Uterus (tissue), 4 donors: ENCODE data around the gene NAA20. TPM values are rescaled to one million over a fixed set of nuclear protein-coding genes. Genes with fewer than 3 reads are reported as not detected.
"Not testable (repeated sequence)": the region's sequence is repeated elsewhere in the genome, so short reads cannot be mapped to it uniquely, and the experiment has no call there.

Experiments used
- DNase-seq, 2 donors: peaks; one replicate each; pipeline ENCODE4 v3.0.0-alpha.2; 2019 to 2020
- H3K27ac ChIP-seq, 2 donors: fragments of 200-600 bp; sonication (generic); 1 replicate in 1 of 2; 2 replicates in 1 of 2; pipeline ENCODE4 v1.5.1; 2016 to 2018
- H3K27me3 ChIP-seq, 2 donors: fragments of 200-600 bp; sonication (generic); one replicate each; pipeline ENCODE4 v1.5.1; 2018 to 2019; ENCODE audit warnings: control low read depth in 1 of 2
- H3K36me3 ChIP-seq, 2 donors: fragments of 200-600 bp; sonication (generic); one replicate each; pipeline ENCODE4 v1.5.1; 2019; ENCODE audit warnings: control low read depth in 1 of 2
- H3K4me1 ChIP-seq, 2 donors: fragments of 200-600 bp; sonication (generic); one replicate each; pipeline ENCODE4 v1.5.1; 2018 to 2019; ENCODE audit warnings: control low read depth in 1 of 2
- H3K4me3 ChIP-seq, 2 donors: fragments of 200-600 bp; sonication (generic); 1 replicate in 1 of 2; 2 replicates in 1 of 2; pipeline ENCODE4 v1.5.1; 2018 to 2019; ENCODE audit warnings: mild to moderate bottlenecking in 1 of 2
- H3K9me3 ChIP-seq, 2 donors: fragments of 200-600 bp; sonication (generic); one replicate each; pipeline ENCODE4 v1.5.1; 2019; ENCODE audit warnings: control low read depth in 1 of 2
- POLR2A ChIP-seq, 2 donors: fragments of 450-650 bp; IDR thresholded peaks; one replicate each; pipeline ENCODE4 v1.6.1; 2016; ENCODE audit warnings: antibody characterized with exemption in 2 of 2, mild to moderate bottlenecking in 1 of 2, moderate library complexity in 1 of 2
- intact Hi-C: fragments of 100-400 bp; cut with DNase I; formaldehyde crosslinking; loops from one replicate; pipeline ENCODE4 v1.15.1; 2023; ENCODE audit warnings: low total_unique reads
- total RNA-seq, 4 donors: library from RNA; depleted of rRNA in 3 of 4; stranded (reverse); fragments of >200 nt in 3 of 4; gene quantifications; one replicate each; pipeline versions ENCODE4 v1.1.0 to v1.2.4, GENCODE V29; 2014 to 2023
- TF ChIP-seq, protein P1 (sequence below), 4 experiments: fragments of 200-600 bp in 2 of 4; fragments of 450-650 bp in 2 of 4; sonication (generic) in 2 of 4; IDR thresholded peaks; one replicate each; pipeline ENCODE4 v1.5.1; 2016 to 2019; ENCODE audit warnings: antibody characterized with exemption in 4 of 4, mild to moderate bottlenecking in 2 of 4, moderate library complexity in 1 of 4
- donor health status: DM: yes; HTN: yes; CAD: no.

The NAA20 gene
- total RNA-seq, 4 donors from 2014 or later = 24.7 to 55.7 (median 35.2) TPM

DNA sequence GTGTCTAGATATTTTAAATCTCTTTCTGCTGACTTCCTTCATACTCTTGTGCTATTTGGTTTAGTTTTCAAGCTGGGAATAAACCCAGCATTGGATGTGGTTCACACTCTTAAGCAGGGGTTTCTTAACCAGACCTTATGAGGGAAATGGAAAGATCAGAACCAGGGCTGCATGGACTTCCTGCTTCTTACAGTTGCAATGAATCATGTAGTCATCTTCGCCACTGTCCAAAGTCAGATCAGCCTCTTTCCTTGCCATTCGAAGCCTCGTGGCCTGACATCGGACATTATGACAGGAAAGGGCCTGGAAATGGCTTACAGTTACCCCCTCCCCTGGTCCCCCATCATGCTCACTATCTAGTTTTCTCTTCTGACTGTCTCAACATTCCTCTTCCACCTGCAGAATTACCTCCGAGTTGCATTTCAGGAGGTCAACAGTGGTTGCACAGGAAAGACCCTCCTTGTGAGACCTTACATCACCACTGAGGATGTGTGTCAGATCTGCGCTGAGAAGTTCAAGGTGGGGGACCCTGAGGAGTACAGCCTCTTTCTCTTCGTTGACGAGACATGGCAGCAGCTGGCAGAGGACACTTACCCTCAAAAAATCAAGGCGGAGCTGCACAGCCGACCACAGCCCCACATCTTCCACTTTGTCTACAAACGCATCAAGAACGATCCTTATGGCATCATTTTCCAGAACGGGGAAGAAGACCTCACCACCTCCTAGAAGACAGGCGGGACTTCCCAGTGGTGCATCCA, 16.8 kb upstream of the NAA20 start:
- H3K27ac ChIP-seq = peak overlapping the region in 1 of 2 donors; percentile 6
- peaks cover 0 to 6% of the 10 kb centered on the region in 2 donors for H3K4me1 ChIP-seq
- H3K36me3 ChIP-seq = no peaks in the 10 kb centered on the region
- no peak for DNase-seq
- H3K27me3 ChIP-seq = no peaks in the 10 kb centered on the region
- no peak for TF ChIP-seq POLR2A (IDR thresholded peaks at IDR 0.05)
- TF ChIP-seq, protein P1, sequence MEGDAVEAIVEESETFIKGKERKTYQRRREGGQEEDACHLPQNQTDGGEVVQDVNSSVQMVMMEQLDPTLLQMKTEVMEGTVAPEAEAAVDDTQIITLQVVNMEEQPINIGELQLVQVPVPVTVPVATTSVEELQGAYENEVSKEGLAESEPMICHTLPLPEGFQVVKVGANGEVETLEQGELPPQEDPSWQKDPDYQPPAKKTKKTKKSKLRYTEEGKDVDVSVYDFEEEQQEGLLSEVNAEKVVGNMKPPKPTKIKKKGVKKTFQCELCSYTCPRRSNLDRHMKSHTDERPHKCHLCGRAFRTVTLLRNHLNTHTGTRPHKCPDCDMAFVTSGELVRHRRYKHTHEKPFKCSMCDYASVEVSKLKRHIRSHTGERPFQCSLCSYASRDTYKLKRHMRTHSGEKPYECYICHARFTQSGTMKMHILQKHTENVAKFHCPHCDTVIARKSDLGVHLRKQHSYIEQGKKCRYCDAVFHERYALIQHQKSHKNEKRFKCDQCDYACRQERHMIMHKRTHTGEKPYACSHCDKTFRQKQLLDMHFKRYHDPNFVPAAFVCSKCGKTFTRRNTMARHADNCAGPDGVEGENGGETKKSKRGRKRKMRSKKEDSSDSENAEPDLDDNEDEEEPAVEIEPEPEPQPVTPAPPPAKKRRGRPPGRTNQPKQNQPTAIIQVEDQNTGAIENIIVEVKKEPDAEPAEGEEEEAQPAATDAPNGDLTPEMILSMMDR (IDR thresholded peaks at IDR 0.05) = no peak
- H3K9me3 ChIP-seq = no peaks in the 10 kb centered on the region
- no peak overlapping the region for H3K4me3 ChIP-seq
- intact Hi-C loops = no loop called here

DNA sequence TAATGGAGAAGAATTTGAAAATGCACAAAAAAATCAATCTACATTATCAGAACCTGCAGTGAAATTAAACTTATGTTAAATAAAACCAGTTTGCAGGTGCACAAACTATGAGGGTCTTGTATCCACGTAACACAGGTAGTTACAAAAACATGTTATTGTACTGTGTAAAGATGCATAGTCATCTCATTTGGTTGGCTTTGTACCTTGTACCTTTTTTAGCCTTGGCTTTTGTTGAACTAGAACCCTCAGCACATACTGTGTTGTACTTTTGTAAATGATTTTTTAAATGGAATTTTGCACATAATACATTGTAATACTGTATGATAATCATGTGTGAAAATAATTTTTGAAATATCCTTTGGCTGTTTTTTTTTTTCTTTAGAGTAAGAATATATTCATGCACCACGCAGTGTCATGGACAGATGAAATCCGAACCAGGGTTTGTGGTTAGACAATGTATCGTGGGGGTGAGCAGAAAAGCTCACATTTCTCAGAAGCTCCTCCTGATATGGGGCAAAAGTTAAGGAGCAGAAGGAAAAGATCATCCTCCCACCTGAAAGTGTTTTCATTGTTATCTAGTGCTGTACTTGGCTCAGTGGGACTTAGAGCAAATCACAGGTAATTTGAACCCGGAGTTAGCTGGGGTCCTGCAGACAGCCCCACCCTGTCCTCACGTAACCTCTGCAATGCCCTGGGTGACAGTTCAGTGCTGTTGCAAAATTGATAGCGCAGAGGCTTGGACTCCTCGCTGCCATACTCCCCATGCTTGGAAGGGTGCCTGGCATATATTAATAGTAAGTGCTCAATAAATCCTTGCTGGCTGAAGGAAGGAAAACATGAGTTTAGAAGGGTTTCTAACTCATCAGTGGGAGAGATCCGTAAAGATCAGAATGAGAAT, 14.8 kb upstream of the NAA20 start:
- H3K9me3 ChIP-seq = no peaks in the 10 kb centered on the region
- H3K4me3 ChIP-seq = no peak overlapping the region
- no peaks in the 10 kb centered on the region for H3K27me3 ChIP-seq
- no peak for TF ChIP-seq POLR2A (IDR thresholded peaks at IDR 0.05)
- TF ChIP-seq, protein P1 (IDR thresholded peaks at IDR 0.05) = no peak
- peak; percentile 50 to 53 for DNase-seq
- H3K4me1 ChIP-seq = peaks cover 0 to 6% of the 10 kb centered on the region in 2 donors
- intact Hi-C loops = no loop called here
- H3K27ac ChIP-seq = peak overlapping the region; percentile 79 to 93
- no peaks in the 10 kb centered on the region for H3K36me3 ChIP-seq

DNA sequence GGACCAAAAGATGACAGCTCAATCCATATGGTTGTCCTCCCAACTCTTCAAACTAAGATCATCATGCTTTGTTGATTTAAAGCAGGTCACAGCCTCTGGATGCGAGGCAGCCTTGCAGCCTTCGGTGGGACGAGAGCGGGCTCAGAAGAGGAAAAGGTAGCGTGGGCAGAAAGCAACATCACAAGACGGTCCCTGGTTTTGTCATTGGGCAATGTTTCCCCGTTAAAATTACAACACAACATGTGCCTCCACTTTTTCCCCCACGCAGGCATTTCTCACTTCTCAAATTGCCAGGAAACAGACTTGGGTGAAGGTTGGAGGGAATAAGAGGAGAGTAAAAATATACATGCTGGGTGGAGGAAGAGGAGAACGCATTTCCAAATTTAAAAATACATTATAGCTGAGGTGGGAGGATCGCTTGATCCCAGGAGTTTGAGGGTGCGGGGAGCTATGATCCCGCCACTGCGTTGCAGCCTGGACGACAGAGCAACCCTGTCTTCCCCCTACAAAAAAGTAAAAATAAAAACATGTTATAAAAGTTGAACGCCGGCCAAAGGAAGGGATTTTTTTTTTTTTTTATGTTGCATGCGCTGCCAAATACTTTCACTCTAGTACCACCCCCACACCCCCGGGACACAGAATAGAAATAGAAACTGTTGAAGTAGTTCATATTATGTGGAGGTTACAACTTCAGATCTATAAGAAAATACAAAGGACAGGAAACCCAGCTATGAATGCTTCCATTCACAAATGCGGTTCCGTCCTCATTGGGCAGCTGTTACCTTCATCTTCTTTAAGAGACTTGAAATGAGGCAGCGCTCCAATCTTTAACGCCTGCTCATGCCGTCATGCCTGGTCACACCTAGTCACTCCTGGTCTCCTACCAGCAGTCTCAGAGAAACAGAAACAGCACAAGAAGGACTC, 13.9 kb upstream of the NAA20 start:
- peak; percentile 66 to 83 for DNase-seq
- intact Hi-C loops = no loop called here

DNA sequence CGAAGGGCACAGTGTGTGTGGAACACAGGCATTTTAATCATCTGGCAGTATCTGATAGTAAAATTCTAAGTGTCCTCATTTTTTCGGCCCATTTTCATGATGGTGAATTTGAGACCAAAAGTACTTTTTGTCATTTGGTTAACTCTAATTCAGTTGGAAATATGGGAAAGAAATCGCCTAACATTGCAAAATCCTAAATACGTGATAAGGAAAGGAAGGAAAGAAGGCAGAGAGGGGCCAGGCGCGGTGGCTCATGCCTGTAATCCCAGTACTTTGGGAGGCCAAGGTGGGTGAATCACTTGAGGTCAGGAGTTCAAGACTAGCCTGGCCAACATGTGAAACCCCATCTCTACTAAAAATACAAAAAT, 13.2 kb upstream of the NAA20 start:
- peak overlapping the region; percentile 79 to 93 for H3K27ac ChIP-seq
- intact Hi-C loops, H3K36me3 ChIP-seq: not testable (repeated sequence)

More for the DNA sequence above, 13.9 kb upstream of the NAA20 start:
- Histone ChIP-seq H3K27ac (peak overlapping the region; percentile 79 to 93), H3K4me3 (peak overlapping the region; percentile 12 to 22), H3K27me3 (no peaks in the 10 kb centered on the region), H3K36me3 (no peaks in the 10 kb centered on the region), H3K9me3 (no peaks in the 10 kb centered on the region), H3K4me1 (peaks cover 0 to 6% of the 10 kb centered on the region in 2 donors)
- TF ChIP-seq, protein P1 (IDR thresholded peaks at IDR 0.05) = no peak
- no peak for TF ChIP-seq POLR2A (IDR thresholded peaks at IDR 0.05)

DNA sequence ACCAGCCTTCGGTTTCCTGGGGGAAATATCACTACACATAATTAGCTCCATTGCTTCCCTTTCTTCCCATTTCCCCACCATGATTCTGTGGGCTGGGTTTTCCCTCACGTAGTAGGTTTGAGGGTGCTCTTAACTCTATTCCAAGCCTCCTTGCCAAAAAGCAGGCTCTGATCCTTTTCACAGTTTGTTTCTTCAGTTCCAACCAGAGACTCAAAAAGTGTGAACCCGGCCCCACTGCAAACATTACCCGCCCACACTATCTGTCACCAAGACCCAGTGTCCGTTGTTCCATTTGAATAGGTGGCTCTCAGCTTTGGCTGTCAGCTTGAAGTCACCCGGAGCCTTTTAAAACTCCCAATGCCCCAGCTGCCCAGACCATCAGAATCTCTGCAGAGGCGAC, 11.8 kb upstream of the NAA20 start:
- H3K9me3 ChIP-seq = no peaks in the 10 kb centered on the region
- peak overlapping the region; percentile 22 to 93 for H3K27ac ChIP-seq
- TF ChIP-seq, protein P1 (IDR thresholded peaks at IDR 0.05) = no peak
- no peaks in the 10 kb centered on the region for H3K36me3 ChIP-seq
- DNase-seq = no peak
- no peak overlapping the region for H3K4me3 ChIP-seq
- intact Hi-C loops = no loop called here
- peaks cover 5 to 6% of the 10 kb centered on the region in 2 donors for H3K4me1 ChIP-seq
- no peaks in the 10 kb centered on the region for H3K27me3 ChIP-seq

More for the DNA sequence above, 13.2 kb upstream of the NAA20 start:
- peak in 1 of 2 donors; percentile 9 for TF ChIP-seq POLR2A (IDR thresholded peaks at IDR 0.05)
- peak overlapping the region; percentile 12 to 22 for H3K4me3 ChIP-seq
- H3K9me3 ChIP-seq, H3K27me3 ChIP-seq, DNase-seq, H3K4me1 ChIP-seq: not testable (repeated sequence)
